Activated CD4-positive, alpha-beta T cell treated with anti-CD3 and anti-CD28 coated beads for 48 hours (primary cell): ENCODE measurements around the gene SMC3.

ENCODE experiments used
- DNase-seq: peaks from one replicate; pipeline ENCODE4 v3.0.0-alpha.2; 2020

The SMC3 gene

DNA sequence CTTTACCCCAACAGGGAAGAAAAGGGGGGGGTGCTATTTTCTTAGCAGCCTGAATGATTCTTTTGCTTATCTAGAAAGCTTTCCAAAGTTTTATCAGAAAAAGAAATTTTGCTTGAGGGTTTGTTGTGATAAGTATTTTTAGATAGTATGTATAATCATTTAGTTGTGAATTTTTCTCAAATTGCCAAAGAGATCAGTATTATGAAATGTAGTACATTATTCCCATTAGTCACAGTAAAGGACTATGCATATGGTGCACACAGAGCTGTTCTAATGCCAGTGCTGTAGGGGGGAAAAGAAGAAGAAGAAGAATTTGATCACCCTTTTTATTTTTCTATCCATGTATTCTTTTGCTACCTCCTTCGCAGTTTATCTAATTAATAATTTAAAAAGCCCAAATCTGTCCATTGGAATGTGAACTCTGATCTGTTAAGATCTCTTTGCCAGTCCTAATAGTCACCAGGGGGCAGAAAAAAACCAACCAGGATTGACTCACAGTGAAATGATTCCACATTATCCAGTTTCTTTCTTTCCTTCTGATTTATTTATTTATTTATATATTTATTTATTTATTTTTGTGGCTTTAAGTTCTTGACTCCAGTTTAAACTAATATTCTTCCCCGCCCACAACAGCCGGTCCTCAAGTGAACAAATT is 81.3 kb downstream of the SMC3 start:
- no peak for DNase-seq

DNA sequence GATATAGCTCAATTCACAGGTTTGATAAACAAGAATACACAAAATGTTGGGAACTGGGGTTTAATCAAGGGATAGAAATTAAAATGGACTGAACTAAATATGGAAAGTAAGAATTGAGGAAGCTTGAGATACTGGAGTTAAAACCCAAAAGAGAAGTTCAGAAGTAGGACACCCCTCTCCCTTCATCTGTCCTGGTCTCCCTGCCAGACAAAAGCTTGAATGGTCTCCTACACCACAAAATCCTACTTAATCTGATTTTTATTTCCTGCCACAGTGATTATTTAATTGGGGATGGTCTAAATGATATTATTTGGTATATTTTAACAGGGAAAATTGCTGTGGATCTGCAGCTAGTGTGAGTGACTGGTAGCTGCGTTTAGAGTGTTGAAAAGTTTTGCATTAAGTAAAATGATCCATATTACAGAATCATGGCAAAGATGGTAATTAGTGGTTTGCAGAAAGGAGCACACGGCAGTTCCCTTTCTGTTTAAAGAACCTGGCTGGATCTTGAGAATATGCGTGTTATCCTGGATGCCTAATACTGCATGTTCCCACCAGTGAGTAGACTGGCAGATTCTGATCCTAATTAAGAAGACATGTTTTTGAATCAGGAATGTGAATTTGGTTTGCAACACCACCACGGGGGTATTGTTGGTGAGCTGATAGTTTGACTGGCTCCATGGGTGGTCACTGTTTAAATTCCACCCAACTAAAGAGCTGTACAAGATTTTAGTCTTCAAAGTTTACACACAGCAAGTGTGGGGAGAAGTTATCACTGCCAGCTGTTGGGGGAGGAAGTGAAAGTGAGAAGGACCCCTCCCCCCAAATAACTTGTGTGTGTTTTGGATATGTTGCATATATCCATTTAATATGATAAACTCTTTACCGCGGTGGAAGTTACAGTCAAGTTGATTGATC is 82.1 kb downstream of the SMC3 start:
- DNase-seq: no peak

DNA sequence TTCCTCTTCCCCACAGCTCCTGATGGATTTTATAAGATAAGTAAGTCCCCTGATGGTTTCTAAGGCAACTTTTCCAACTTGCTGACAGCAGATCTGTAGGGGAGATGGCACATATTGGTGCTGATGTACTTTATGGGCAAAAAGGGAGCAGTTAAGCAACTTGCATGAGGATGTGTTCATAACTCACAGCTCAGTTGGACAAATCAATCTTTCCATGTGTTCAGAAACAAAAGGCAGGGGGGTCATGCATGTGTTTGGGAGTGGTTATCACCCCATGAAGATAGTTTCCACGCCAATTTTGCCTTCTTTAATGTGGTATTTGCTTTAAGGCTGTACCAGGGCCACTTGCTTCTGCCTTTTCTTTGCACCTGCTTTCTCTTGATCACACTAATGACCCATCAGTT is 82.8 kb downstream of the SMC3 start:
- DNase-seq: no peak

DNA sequence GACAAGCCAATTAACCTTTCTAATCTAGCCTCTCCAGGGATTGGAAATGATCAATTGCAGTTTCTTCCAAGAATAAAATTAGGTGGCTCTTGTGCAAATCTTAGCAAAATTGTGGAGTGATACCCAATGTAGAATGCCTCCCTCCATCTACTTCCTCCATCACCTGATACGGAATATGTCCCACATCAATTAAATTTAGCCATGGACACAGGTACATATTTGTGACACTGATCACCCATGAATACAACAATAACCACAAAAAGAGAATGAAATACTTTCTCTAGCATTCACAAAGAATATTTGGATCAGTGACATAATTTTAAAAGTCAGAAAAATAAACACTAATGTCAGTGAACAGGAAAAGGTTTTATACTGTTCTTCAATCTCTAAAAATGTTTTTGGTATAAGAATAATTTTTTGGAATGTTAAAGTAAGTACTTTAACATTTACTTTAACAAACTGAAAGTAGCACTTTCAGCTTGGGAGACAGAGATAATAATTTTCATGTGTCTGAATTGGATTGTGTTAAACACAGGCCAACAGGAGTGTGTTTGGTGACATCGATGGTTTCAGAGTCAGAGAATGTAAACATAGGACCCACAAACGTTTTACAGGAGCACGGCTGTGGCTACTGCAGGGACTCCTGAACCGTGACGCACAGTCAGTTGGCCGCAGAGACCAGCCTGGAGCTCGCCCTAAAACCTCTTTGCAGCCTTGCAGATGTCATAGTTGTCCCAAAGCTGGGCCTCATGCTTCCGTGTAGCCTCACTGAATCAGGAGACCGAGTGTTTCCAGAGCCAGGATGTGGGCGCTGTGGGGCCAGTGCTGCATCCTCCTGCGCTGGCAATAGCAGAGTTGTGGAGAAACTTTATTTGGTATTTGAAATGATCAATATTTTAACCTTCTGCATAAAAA is 83.8 kb downstream of the SMC3 start:
- DNase-seq: peak; percentile 37

DNA sequence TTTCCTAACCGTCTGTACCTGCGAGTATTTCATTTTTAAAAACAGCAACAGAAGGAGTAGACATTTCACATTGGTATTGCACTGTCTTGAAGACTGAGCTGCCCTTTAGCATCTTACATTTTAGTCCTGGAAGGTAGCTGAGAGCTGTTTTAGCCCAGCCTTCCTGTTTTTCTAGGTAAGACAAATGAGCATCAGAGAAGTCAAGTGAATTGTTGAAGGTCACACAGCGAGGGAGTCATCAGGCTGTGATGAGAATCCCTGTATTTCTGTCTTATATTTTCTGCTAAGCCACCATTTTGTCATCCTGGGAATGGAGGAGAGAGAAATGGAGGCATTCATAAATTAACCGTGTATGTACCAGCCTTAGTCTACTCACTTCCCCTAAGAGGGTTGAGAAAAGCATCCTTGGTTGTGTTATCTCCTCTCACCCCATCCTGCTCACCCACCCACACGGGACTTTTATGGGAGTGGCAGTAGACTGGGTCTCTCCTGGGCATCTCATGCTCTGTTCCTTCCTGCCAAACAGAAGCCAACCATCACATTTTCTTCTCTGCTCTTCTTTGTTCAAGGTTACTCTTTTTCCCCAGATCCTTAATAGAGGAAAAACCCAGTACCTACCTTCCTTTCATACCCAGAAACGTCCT is 85.1 kb downstream of the SMC3 start:
- DNase-seq: no peak
